Measurements from ENCODE around the gene LRRC38. TPM values are rescaled to one million over a fixed set of nuclear protein-coding genes. Genes with fewer than 3 reads are reported as not detected.

LRRC38 gene, protein sequence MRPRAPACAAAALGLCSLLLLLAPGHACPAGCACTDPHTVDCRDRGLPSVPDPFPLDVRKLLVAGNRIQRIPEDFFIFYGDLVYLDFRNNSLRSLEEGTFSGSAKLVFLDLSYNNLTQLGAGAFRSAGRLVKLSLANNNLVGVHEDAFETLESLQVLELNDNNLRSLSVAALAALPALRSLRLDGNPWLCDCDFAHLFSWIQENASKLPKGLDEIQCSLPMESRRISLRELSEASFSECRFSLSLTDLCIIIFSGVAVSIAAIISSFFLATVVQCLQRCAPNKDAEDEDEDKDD
- total RNA-seq (2022; extraction: Qiagen RNA extraction; ENCODE audit: low read depth): not detected in 5 replicates

DNA sequence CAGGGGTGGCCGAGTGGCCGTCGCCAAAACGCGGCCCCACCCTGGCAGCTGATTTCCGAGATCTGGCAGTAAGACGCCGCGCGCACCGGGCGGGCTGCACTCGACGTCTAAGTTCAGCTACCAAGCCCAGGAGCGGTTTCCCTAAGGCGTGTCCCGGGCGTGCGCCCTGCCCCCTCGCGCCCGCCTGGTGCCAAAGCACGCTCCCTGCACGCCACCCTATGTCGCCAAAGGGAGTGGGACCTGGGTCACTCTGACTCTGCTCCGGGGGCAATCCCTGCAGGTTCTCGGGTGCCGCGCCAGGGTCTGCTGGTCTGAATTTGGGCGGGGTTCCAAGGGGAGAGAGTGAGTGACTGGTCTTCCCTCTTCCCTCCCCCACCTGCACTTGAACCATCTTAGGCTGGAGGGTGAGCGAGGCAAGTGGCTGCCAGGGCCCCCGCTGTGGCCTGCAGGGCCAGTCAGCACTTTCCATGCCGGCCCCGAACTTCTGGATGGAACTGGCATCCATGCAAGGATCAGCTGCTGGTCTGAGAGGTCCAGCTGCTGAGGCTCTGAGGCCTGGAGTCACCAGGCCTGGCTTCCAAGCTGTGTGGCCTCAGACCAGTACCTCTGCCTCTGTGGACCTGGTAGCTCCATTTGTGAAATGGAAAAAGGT is at the start of gene LRRC38:
LRRC38 (minus strand) TSS at position 109 of the 652 bp plus-strand sequence. CDS start 410 bp downstream, outside the sequence.

Other genes starting within 250 kb of the LRRC38 start
- 0.06 TPM in 1 of 5 replicates, not detected in the others for gene PRAMEF8, start 228.9 kb downstream of the LRRC38 start, total RNA-seq (2022; extraction: Qiagen RNA extraction; ENCODE audit: low read depth)
- gene PRAMEF33, start 210.5 kb downstream of the LRRC38 start, total RNA-seq (2022; extraction: Qiagen RNA extraction; ENCODE audit: low read depth): not detected in 5 replicates
- not detected in 5 replicates for gene PRAMEF15, start 198.4 kb downstream of the LRRC38 start, total RNA-seq (2022; extraction: Qiagen RNA extraction; ENCODE audit: low read depth)
- gene PRAMEF14, start 166.9 kb downstream of the LRRC38 start, total RNA-seq (2022; extraction: Qiagen RNA extraction; ENCODE audit: low read depth): not detected in 5 replicates
- not detected in 5 replicates for gene PRAMEF19, start 142.1 kb downstream of the LRRC38 start, total RNA-seq (2022; extraction: Qiagen RNA extraction; ENCODE audit: low read depth)
- gene PRAMEF17, start 124.4 kb downstream of the LRRC38 start, total RNA-seq (2022; extraction: Qiagen RNA extraction; ENCODE audit: low read depth): not detected in 5 replicates
- not detected in 5 replicates for gene PRAMEF20, start 103.6 kb downstream of the LRRC38 start, total RNA-seq (2022; extraction: Qiagen RNA extraction; ENCODE audit: low read depth)
- not detected in 5 replicates for gene PDPN, start 69.8 kb upstream of the LRRC38 start, total RNA-seq (2022; extraction: Qiagen RNA extraction; ENCODE audit: low read depth)
- gene PRDM2, start 186.2 kb upstream of the LRRC38 start, total RNA-seq (2022; extraction: Qiagen RNA extraction; ENCODE audit: low read depth): 8.2 to 10.2 TPM (median 9.6 TPM) in 5 replicates

Measured in A549 treated with DMSO at 1 μM for 4 hours (cell line).